HCT116 (cell line): ENCODE results near the gene ESCO1.

Experiments
- ATF3 ChIP-seq: IDR thresholded peaks from 2 replicates; pipeline ENCODE4 v1.6.1; 2012
- EZH2phosphoT487 ChIP-seq: fragments of 200-600 bp; IDR thresholded peaks from 2 replicates; pipeline ENCODE4 v1.6.1; 2018; ENCODE audit warnings: antibody characterized with exemption, borderline replicate concordance
- POLR2A ChIP-seq: IDR thresholded peaks from 2 replicates; pipeline ENCODE4 v1.7.0; 2011; ENCODE audit warnings: borderline replicate concordance; ENCODE audit not compliant: insufficient read depth, insufficient read length; ENCODE audit errors: extremely low read depth
- SP1 ChIP-seq: IDR thresholded peaks from 2 replicates; pipeline ENCODE4 v1.6.1; 2012; ENCODE audit warnings: low read depth
- TCF7L2 ChIP-seq: IDR thresholded peaks from 2 replicates; pipeline ENCODE4 v1.7.0; 2011; ENCODE audit warnings: borderline replicate concordance, inconsistent platforms; ENCODE audit not compliant: insufficient read depth, insufficient read length; ENCODE audit errors: extremely low read depth
- TF ChIP-seq, protein P1 (sequence below), 3 experiments: fragments of 200-600 bp in 1 of 3; sonication (generic) in 1 of 3; IDR thresholded peaks in 2 of 3; conservative IDR thresholded peaks in 1 of 3; 2 replicates each; pipeline ENCODE4 v1.5.1; 2012 to 2017; ENCODE audit warnings: low read depth in 2 of 3, low read length in 2 of 3, antibody characterized with exemption in 1 of 3, borderline replicate concordance in 1 of 3, control low read depth in 1 of 3, mild to moderate bottlenecking in 1 of 3, mixed read lengths in 1 of 3, mixed run types in 1 of 3, moderate library complexity in 1 of 3; ENCODE audit not compliant: insufficient read depth in 1 of 3

DNA sequence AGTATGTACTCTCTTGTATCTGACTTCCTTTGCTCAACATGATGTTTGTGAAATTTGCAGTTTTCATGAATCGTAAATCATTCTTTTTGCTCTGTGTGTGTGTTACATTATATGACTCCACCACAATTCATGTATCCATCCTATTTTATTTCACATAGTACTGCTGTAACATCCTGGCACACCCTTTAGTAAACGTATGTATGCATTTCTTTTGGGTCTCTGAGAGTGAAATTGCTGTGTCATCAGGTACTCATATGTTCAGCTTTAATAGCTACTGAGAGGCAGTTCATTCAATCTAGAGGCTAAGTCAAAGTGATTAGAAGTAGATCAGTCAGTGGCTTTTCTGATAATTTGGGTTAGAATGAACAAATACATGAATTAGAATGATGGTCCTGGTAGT is 118.8 kb downstream of the ESCO1 start:
- TF ChIP-seq EZH2phosphoT487 (no peak), POLR2A (no peak), ATF3 (no peak), SP1 (no peak), TCF7L2 (no peak)
- TF ChIP-seq, protein P1, sequence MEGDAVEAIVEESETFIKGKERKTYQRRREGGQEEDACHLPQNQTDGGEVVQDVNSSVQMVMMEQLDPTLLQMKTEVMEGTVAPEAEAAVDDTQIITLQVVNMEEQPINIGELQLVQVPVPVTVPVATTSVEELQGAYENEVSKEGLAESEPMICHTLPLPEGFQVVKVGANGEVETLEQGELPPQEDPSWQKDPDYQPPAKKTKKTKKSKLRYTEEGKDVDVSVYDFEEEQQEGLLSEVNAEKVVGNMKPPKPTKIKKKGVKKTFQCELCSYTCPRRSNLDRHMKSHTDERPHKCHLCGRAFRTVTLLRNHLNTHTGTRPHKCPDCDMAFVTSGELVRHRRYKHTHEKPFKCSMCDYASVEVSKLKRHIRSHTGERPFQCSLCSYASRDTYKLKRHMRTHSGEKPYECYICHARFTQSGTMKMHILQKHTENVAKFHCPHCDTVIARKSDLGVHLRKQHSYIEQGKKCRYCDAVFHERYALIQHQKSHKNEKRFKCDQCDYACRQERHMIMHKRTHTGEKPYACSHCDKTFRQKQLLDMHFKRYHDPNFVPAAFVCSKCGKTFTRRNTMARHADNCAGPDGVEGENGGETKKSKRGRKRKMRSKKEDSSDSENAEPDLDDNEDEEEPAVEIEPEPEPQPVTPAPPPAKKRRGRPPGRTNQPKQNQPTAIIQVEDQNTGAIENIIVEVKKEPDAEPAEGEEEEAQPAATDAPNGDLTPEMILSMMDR (IDR thresholded peaks at IDR 0.05 in 2 of 3, conservative IDR thresholded peaks at IDR 0.05 in 1 of 3; ENCODE audit: borderline replicate concordance in 1 of 3, insufficient read depth in 1 of 3, low read depth in 2 of 3, low read length in 2 of 3): no peak
